PC-3 (cell line): Measurements from ENCODE around the gene SULT2B1. TPM values are rescaled to one million over a fixed set of nuclear protein-coding genes. Genes with fewer than 3 reads are reported as not detected.

Source experiments
- ATAC-seq: fragments of 200-7000 bp; cut with Tn5 transposase; 2 replicates; pipeline ENCODE4 v1.9.1; 2020; ENCODE audit warnings: mild to moderate bottlenecking, moderate library complexity
- BruUV-seq: library from RNA; stranded (reverse); fragments of 400-500 nt; replicated peaks from 2 replicates; lab custom pipeline; 2021; lab: Mats Ljungman, UMichigan
- CTCF ChIA-PET: fragments of 300-600 bp; sonication (Branson Sonifier 250); formaldehyde crosslinking; loops from one replicate; lab custom pipeline; 2022; ENCODE audit warnings: antibody characterized with exemption; lab: Charles Lee
- POLR2A ChIA-PET: fragments of 300-600 bp; sonication (Branson Sonifier 250); formaldehyde crosslinking; loops from one replicate; lab custom pipeline; 2022; ENCODE audit warnings: antibody characterized with exemption; ENCODE audit not compliant: unreplicated experiment; lab: Charles Lee
- DNase-seq: peaks from one replicate; pipeline ENCODE4 v3.0.0-alpha.2; 2015
- H2AFZ ChIP-seq: fragments of 300-600 bp; sonication (generic); 2 replicates; pipeline ENCODE4 v1.6.0; 2016; ENCODE audit warnings: antibody characterized with exemption, low read length
- H3F3A ChIP-seq: fragments of 300-600 bp; sonication (generic); one replicate; pipeline ENCODE4 v1.6.0; 2017; ENCODE audit warnings: antibody characterized with exemption, low read length, control low read depth, mild to moderate bottlenecking; ENCODE audit not compliant: unreplicated experiment
- H3K27ac ChIP-seq: fragments of 300-600 bp; sonication (generic); 2 replicates; pipeline ENCODE4 v1.5.1; 2016; ENCODE audit warnings: mild to moderate bottlenecking, low read length
- H3K27me3 ChIP-seq: fragments of 300-600 bp; sonication (generic); 2 replicates; pipeline ENCODE4 v1.6.1; 2016; ENCODE audit warnings: low read length, mixed read lengths
- H3K36me3 ChIP-seq: fragments of 300-600 bp; sonication (generic); 2 replicates; pipeline ENCODE4 v1.6.1; 2016; ENCODE audit warnings: low read depth, mixed run types, low read length, mixed read lengths
- H3K4me1 ChIP-seq: fragments of 300-600 bp; sonication (generic); 2 replicates; pipeline ENCODE4 v1.5.1; 2016; ENCODE audit warnings: low read length; ENCODE audit not compliant: insufficient read depth
- H3K4me2 ChIP-seq: fragments of 300-600 bp; sonication (generic); 2 replicates; pipeline ENCODE4 v1.6.0; 2016; ENCODE audit warnings: low read length
- H3K4me3 ChIP-seq: fragments of 300-600 bp; sonication (generic); 2 replicates; pipeline ENCODE4 v1.5.1; 2016; ENCODE audit warnings: mild to moderate bottlenecking, low read length, mixed read lengths
- H3K79me2 ChIP-seq: fragments of 300-600 bp; sonication (generic); 2 replicates; pipeline ENCODE4 v1.6.1; 2017; ENCODE audit warnings: low read length, mixed read lengths
- H3K9ac ChIP-seq: fragments of 300-600 bp; sonication (generic); 2 replicates; pipeline ENCODE4 v1.6.0; 2016; ENCODE audit warnings: mild to moderate bottlenecking, low read length
- H3K9me2 ChIP-seq: fragments of 300-600 bp; sonication (generic); replicated peaks from 2 replicates; pipeline ENCODE4 v1.6.1; 2016; ENCODE audit warnings: mixed run types, low read length, mixed read lengths
- H3K9me3 ChIP-seq: fragments of 300-600 bp; sonication (generic); 2 replicates; pipeline ENCODE4 v1.6.1; 2016; ENCODE audit warnings: low read length, mixed read lengths
- H4K20me1 ChIP-seq: fragments of 300-600 bp; sonication (generic); 2 replicates; pipeline ENCODE4 v1.6.1; 2016; ENCODE audit warnings: low read length, mixed read lengths
- EZH2 ChIP-seq: fragments of 300-600 bp; sonication (generic); IDR thresholded peaks from one replicate; pipeline ENCODE4 v1.6.1; 2017; ENCODE audit warnings: antibody characterized with exemption, mild to moderate bottlenecking, low read length; ENCODE audit not compliant: unreplicated experiment
- EZH2phosphoT487 ChIP-seq: fragments of 300-600 bp; sonication (generic); IDR thresholded peaks from 2 replicates; pipeline ENCODE4 v1.6.1; 2018; ENCODE audit warnings: mild to moderate bottlenecking, antibody characterized with exemption, low read length, borderline replicate concordance
- intact Hi-C: fragments of 100-400 bp; cut with micrococcal nuclease; formaldehyde crosslinking; loops from 2 replicates; pipeline ENCODE4 v1.9.0; 2023
- total RNA-seq: library from RNA; depleted of rRNA; stranded (reverse); fragments of >200 nt; gene quantifications from 2 replicates; pipeline ENCODE4 v1.2.3, GENCODE V29; 2014
- TF ChIP-seq, protein P1 (sequence below): fragments of 300-600 bp; sonication (generic); conservative IDR thresholded peaks from 2 replicates; pipeline ENCODE4 v1.5.1; 2017; ENCODE audit warnings: antibody characterized with exemption, low read depth, mild to moderate bottlenecking, low read length

SULT2B1 gene
- total RNA-seq, 1 experiment from 2014 or later, result 6.7 TPM

DNA sequence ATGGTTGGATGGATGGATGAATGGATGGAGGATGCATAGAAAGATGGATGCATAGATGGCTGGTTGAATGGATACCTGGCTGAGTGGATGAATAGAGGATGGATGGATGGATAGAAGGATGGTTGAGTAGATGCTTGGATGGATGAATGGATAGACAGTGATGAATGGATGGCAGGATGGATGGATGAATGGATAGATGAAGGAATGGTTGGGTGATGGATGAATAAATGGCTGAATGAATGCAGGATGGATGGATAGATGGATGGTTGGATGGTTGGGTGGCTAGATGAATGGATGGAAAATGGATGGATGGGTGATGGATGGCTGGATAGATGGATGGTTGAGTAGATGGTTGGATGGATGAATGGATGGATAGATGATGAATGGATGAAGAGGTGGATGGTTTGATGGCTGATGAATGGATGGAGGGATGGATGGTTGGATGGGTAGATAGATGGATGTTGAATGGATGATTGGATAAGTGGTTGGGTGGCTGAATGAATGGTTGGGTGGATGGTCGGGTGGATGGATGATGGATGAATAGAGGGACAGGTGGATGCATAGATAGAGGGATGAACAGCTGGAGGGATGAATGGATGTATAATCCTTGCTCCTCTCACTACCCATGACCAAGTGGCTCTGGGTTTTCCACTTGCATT, 3.6 kb upstream of the SULT2B1 start:
- no peak for ATAC-seq

DNA sequence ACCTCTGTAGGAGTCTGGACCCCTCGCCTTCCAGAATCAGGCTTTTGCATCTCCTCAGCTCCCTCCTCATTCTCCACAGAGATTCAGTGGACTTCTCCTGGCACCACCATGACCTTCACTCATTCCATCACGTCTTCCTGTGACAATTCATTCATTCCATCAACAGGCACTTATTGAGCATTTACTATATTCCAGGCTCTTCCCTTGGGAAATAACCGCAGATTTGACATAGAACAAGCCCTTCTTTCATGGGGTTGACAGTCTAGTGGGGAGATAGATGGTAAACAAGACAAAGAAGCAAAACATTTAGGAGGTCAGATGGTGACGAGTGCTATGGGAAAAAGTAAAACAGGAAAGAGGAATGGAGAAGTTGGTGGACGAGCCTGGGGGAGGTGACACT, 2.6 kb upstream of the SULT2B1 start:
- ATAC-seq, result no peak
- intact Hi-C loops, result no loop called here
- Histone ChIP-seq H3K4me1 (peaks cover 23% of the 10 kb centered on the region), H3F3A (no peaks in the 10 kb centered on the region), H2AFZ (no peak overlapping the region), H3K27ac (no peak overlapping the region), H3K4me3 (no peak overlapping the region), H3K27me3 (no peaks in the 10 kb centered on the region), H3K9me3 (no peaks in the 10 kb centered on the region), H4K20me1 (no peaks in the 10 kb centered on the region), H3K4me2 (no peak overlapping the region), H3K9ac (no peak overlapping the region), H3K79me2 (no peaks in the 10 kb centered on the region), H3K9me2 (no peaks in the 10 kb centered on the region), H3K36me3 (no peaks in the 10 kb centered on the region)
- no peak for TF ChIP-seq EZH2phosphoT487
- TF ChIP-seq EZH2, result no peak
- TF ChIP-seq, protein P1, sequence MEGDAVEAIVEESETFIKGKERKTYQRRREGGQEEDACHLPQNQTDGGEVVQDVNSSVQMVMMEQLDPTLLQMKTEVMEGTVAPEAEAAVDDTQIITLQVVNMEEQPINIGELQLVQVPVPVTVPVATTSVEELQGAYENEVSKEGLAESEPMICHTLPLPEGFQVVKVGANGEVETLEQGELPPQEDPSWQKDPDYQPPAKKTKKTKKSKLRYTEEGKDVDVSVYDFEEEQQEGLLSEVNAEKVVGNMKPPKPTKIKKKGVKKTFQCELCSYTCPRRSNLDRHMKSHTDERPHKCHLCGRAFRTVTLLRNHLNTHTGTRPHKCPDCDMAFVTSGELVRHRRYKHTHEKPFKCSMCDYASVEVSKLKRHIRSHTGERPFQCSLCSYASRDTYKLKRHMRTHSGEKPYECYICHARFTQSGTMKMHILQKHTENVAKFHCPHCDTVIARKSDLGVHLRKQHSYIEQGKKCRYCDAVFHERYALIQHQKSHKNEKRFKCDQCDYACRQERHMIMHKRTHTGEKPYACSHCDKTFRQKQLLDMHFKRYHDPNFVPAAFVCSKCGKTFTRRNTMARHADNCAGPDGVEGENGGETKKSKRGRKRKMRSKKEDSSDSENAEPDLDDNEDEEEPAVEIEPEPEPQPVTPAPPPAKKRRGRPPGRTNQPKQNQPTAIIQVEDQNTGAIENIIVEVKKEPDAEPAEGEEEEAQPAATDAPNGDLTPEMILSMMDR, result no peak
- no peak for DNase-seq
- POLR2A ChIA-PET, result no interaction called here
- CTCF ChIA-PET, result no interaction called here
- no TSS peak for BruUV-seq

More for the DNA sequence above, 3.6 kb upstream of the SULT2B1 start:
- Histone ChIP-seq H3F3A (no peaks in the 10 kb centered on the region), H3K79me2 (no peaks in the 10 kb centered on the region), H3K9me2 (no peaks in the 10 kb centered on the region), H3K4me3 (no peak overlapping the region), H3K4me1 (peaks cover 16% of the 10 kb centered on the region), H3K9me3 (no peaks in the 10 kb centered on the region), H2AFZ (no peak overlapping the region), H3K27ac (no peak overlapping the region), H3K9ac (no peak overlapping the region), H3K4me2 (no peak overlapping the region), H4K20me1 (no peaks in the 10 kb centered on the region), H3K36me3 (no peaks in the 10 kb centered on the region), H3K27me3 (no peaks in the 10 kb centered on the region)
- CTCF ChIA-PET, result no interaction called here
- no peak for DNase-seq
- no TSS peak for BruUV-seq
- TF ChIP-seq, protein P1, result no peak
- TF ChIP-seq EZH2, result no peak
- intact Hi-C loops, result no loop called here
- POLR2A ChIA-PET, result no interaction called here
